NCI-H2081 treated with DMSO at 0.1 percent for 48 hours (cell line): ENCODE data around the gene KLHL25.
A peak's percentile ranks its signal among the peaks of the same experiment; 100 is the strongest.
"Not testable (repeated sequence)": the region's sequence is repeated elsewhere in the genome, so short reads cannot be mapped to it uniquely, and the experiment has no call there.

Source experiments
- DNase-seq: peaks from one replicate; lab custom pipeline; 2025; lab: John Stamatoyannopoulos, UW

Gene KLHL25

DNA sequence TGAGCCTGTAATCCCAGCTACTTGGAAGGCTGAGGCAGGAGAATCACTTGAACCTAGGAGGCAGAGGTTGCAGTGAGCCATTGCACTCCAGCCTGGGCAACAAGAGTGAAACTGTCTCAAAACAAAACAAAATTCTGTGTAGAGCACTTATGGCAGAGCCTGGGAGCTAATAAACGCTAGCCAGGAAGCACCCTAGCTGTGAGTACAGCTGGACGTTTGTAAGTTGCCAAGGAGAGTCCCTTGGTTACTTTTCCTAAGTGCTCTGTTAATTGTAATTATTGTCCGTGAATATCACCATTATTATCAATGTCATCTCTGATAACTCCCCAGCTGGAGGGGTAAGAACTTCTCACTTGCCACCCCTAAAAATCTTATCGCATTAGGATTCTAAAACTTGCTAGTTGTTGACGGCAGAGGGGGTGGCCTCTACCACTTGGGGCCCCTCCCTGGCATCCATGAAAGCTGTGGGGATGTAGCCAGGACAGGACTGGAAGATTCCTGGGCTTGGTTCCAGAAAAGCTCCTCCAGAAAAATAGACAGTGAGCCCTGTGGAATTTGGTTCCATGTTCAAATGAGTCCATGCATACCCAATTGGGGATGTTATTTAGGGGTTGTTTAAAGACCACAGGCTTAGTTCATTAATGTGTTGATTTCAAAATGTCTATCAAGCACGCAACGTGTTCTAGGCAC is 9.9 kb upstream of the KLHL25 start:
- DNase-seq = no peak

DNA sequence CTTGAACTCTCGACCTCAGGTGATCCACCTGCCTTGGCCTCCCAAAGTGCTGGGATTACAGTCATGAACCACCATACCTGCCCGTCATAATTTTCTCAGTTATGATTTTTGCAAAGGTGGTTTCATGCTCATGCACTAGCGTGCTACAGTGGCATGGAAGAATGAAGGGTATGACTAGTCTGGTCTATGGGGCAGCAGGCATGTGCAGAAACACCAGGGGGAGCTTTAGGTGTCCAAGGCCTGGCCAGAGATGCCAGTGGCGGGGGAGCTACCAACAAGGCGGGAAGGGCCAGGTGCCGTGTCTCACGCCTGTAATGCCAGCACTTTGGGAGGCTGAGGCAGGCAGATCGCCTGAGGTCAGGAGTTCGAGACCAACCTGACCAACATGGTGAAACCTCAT is 7.9 kb upstream of the KLHL25 start:
- DNase-seq = not testable (repeated sequence)

DNA sequence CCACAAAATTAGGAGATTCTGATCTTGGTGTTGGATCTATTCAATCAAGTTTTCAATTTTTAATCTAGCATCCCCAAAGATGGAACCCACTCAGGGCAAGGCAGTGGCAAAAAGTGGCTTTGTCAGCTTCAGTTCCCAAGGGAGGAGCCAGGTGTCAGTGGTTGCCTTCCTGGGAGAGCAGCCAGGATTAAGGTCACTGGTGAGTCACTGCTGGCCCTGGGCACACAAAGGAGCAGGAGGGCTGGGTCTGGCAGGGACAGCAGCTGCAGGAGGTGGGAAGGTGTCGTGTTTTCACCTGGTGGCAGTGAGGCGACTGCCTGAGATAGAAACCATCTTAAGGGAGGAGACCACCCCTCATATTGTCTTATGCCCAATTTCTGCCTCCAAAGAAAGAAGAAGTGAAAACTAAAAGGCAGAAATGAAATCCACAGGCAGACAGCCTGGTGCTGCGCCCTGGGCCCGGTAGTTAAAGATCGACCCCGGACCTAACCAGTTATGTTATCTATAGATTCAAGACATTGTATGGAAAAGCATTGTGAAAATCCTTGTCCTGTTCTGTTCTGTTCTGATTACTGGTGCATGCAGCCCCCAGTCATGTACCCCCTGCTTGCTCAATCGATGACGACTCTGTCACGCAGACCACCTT is 5.9 kb upstream of the KLHL25 start:
- peak; percentile 38 for DNase-seq

DNA sequence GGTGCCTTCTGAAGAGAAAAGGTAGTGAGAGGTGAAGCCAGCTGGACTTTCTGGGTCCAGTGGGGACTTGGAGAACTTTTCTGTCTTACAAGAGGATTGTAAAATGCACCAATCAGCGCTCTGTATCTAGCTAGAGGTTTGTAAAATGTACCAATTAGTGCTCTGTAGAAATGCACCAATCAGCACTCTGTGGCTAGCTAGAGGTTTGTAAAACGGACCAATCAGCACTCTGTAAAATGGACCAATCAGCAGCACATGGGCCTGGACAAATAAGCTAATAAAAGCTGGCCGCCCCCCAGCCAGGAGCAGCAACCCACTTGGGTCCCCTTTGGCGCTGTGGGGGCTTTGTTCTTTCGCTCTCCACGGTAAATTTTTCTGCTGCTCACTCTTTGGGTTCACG is 1.6 kb upstream of the KLHL25 start:
- not testable (repeated sequence) for DNase-seq

DNA sequence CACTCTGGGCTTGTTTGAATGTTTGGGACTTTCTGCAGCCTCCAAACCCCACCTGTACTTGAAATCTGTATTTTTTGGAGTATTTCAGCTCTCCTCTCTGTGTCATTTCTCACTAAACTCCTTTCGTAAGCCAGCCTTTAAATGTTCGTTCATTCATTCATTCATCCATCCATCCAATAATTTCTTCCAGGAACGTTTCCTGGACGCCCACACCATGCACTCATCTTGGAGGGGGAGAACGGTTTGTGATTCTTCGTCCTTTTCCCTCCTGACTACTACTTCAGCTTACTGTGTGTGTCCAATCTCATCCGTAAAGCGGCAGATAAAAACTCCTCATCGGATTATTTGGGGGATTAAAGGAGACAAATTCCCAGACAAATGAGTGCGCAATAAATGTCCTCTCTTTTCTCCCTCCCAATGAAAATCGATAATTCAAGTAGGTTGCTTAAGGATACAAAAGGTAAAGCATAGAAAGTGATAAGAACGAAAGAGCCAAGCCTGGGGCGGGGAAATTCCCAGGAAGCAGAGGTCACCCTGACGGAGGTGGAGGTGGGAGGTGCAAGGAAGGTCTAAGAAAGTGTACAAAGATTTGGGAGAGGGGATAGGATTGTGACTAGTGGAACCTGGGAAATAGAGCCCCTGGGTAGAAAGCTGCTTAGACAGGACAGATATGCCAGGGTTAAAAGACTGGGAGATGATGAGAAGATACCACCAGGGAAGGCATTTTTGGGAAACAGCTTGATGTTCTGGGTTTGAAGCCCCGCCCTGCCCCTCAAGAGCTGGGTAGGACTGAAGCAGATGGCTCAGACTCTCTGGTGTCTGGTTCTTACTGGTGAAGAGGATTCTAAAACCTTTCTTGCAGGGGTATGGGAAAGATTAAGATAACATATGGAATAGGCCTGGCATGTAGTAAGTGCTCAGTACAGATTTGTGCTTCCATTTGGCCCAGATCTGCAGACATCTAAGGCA is 896 bp upstream of the KLHL25 start:
- no peak for DNase-seq

DNA sequence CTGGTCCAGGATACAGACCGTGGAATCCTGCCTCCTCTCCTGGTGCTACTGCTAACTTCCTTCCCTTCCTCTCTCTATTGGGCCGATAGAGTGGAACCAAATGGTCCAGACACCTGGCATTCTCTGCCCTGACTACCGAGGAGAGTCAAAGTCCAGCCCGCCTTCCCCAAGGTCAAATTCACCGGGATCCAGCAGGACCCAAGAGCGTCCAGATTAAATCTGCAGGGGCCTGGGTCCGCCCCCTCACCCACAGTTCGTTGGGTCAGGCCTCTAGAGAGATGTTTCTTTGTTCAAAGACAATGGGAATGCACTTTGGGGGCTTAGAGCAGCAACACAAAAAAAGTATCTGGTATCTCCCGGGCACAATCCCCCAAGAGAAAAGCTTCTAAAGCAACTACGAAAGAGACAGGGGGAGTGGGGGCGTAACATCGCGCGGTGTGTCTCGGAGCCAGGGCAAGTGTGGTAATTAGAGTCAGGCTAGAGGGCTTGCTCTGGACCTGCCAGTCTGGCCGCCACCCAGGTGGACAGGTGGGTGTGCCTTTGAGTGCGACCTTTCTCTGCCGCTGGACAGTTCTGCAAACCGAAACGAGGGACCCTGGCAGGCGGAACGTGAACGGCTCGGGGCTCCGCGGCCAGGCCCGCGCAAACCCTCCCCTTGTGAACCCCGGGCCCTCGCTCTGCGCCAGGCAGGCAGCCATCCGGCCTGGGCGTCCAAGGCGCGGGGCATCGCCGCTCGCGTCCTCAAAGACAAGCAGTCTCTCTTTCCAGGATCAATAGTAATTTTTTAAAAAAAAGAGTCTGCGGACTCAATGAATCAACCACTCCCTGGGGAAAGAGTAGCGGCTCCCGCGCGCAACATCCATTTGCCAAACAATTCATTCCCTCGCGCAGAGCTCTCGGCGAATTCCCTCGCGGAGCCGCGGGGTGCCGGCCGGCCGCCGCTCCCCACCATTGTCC is 806 bp downstream of the KLHL25 start:
- DNase-seq = no peak

DNA sequence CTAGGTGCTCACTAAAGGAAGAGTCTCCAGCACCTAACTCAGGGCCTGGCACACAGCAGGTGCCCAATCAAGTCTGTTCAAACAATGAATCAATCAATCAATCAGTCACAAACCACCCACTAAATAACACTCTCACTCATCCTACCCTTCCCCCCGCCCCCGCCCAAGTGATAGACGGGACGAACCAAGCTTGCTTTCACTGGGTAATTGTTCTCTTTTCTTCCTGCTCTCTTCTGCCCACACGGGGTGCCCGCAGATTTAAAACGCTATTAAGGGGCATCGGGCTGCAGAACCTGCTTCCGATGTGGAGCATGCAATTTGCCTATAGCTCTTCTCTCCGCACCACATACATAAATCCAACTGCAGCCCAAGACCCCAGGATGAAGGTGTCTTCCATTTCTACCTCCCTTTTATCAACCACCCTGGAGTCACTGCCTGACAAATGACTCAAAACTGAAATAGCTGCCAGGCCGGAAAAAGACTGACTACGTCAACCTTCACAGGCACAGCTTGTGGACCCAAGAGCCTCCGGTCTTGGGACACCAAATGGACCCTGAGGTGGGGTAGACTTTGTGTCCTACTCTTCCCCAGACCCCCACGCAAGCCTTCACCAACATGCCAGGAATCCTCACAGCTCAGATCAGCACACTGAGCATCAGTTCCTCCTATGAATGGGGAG is 1.7 kb downstream of the KLHL25 start:
- no peak for DNase-seq

DNA sequence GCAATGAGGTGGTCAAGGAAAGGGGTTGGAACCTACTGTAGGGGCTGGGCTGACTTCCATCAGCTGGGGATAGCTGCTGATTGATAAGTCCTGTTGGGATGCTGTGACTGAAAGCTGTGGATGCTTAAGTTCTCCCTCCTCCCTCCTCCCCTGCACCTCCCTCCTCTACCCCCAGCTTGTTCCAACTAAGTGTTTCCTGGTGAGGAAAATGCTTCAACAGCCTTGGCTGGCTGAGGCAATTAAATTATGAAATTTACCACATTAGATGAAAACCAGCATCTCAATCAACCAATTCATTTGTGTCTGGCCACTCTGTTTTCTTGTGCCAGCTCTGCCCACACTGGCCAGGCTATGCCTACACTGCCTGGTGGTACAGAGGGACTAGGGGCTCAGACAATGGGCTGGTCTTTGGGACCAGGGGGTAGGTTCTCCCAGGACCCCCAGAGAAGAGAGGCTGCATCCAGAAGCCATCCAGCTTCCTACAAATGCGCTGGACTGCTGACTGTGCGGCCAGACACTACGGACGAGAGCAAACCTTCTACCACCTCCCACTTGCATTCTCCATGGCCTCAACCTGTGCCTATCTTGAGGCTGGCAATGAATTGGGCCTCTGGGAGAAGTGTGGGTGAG is 2.5 kb downstream of the KLHL25 start:
- no peak for DNase-seq

DNA sequence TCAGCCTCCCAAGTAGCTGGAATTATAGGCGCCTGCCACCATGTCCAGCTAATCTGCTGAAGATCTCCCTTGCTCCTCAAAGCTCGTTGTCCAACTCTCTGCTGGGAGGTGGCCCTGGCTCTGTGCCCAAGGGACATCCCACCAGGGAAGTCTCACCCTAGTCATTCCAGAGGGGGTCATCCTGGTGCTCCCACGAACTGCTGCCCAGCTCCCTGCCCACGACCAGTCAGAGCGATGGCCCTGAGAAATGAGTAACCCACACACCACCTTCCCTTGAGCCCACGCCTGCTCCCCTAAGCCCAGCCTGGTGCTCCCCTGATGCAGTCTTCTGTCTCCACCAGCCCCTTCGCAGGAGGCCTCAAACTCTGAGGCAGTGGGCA is 5.2 kb downstream of the KLHL25 start:
- no peak for DNase-seq

DNA sequence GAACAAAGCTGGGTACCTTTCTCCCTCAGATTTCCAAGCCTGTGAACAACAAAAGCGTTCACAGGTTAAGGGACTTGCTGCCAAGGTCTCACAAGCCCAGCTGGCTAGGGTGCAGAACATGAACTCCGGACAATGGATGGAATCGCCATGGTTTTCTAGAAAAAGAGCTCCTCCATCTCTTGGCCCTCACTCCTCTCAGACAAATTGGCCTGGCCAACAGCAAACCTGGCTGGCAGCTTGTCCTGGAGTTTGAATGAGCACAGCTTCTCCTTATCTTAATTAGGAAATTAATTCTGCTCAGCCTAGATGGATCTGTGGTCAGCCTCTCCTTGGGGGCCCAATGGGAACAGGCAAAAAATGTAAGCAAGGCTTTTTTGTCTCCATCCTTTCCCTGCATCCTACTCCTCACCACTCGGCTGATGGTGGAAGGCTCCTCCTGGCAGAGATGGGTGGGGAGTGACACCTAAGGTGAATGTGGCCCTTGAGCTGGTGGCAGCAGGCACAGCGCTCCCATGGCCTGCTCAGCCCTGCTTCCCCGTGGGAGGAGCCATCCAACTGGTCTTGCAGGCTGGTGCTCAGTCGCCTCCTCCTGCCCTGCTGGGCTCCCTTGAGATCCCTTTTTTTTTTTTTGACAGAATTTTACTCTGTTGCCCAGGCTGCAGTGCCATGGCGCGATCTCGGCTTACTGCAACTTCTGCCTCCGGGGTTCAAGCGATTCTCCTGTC is 5.8 kb downstream of the KLHL25 start:
- DNase-seq = no peak

DNA sequence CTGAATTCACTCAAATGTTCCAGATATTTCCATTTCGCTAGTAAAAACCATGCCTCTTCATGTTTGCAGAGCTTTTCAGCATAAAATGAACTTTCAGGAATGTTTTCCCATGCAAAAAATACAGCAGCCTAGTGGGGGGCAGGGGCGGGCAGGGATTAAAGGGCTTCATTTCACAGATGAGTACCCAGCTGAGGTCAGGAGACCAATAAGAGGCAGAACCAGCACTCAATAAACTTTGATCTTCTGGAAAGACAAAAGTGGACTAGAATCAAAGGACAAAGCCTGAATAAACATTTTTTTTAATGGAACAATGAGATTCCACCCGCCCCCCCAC is 8.0 kb downstream of the KLHL25 start:
- DNase-seq = no peak

DNA sequence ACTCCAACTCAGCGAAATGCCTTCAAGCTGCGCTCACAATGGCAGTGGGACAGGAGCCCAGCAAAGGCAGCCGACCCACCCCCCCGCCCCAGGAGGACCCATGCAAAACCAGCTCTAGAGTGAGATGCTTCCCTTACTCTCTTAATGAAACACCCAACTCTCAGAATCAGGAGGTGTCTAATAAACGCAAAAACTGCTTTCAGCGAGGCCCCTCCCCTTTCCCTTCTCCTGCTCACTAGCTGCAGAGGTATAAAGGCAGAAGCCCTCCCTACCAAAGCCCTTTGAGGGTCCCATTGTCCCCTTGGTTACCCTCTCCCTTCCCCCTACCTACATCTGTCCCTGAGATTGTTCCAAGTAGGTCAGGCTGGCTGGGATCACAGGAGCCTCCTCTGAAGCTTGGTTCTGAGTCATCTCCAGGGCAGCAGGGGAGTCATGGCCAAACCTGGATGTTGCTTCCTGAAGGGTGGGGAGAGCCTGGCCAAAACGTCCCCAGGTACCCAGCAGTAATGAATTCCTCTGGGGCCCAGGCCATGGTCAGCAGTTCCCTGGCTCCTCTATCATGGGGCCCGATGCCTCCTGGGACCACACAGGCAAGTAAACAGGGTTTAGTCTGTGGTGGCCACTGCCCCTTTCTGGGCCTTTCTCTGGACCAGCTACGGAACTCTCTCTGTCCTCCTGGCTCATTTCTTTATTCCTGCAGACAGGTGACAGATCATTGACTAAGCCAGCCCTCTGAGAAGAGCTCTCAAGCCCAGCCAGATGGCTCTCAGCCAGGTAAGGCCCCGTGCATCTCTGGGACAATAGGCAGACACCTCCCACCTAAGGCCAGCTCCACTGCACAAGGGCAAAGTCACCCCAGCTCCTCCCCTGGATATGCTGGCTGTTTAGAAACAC is 8.6 kb downstream of the KLHL25 start:
- peak; percentile 36 for DNase-seq

DNA sequence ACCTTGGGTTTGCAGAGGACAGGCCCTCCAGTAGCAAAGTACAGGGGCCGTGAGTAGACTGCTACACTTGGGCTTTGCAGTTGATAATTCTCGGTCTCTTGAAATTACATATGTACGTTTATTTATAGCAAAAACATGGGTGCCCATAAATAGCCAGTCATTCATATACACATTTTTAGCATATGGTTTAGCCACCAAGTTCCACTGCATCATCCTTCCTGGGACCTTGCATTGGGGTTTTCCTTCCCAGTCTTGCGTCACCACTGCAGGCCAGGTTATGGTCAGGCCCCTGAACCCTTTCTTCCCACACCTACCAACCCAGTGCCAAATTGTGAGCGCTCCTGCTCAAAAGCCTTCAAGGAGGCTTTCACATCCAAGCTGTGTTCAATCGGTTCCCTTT is 12.7 kb downstream of the KLHL25 start:
- DNase-seq = no peak

DNA sequence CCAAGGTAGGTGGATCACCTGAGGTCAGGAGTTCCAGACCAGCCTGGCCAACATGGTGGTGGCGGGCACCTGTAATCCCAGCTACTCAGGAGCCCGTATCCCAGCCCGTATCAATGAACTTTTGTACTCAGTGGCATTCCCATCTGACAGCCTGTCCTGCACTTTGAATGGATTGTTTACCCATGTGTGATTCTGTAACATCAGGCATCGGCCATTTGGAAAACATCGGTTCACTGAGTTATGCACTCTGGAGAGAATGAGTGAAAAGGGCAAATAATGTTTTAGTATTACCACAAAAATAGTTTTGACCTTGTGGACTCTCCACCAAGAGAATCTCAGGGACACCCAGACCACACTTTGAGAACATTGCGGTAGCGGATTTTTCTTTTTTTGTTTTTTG is 13.6 kb downstream of the KLHL25 start:
- no peak for DNase-seq

DNA sequence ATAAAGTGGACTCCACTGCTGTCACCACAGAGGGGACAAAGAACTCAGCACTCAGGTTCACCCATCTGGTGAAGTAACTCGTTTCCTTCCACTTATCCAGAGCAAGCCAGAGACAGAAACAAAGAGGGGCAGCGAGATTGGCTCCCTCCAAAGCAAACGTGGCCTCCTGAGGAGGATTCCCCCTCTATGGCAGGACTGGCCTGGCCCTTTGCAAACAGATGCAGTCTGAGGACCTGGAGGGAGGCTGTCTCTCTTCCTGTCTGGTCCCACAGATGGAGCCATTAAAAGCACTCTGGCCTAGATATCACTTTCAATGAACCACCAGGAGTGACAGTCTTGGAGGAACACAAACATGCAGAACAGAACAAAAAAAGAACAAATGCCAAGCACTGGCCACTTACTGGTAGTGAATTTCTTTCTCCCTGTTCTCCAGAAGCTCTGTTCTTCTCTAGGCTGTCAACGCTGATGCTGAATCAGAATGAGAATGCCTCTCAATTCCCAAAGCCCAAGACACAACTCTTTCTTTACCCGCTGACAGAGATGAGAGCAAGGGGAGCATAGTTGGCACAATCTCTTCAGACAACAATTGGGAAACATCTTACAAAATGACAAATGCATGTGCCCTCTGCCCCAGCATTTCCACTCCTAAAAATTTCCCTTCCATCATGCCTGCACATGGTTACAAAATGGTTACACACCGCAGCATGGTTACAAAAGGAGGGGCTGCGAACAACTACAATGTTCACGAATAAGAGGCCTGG is 14.3 kb downstream of the KLHL25 start:
- DNase-seq = no peak

DNA sequence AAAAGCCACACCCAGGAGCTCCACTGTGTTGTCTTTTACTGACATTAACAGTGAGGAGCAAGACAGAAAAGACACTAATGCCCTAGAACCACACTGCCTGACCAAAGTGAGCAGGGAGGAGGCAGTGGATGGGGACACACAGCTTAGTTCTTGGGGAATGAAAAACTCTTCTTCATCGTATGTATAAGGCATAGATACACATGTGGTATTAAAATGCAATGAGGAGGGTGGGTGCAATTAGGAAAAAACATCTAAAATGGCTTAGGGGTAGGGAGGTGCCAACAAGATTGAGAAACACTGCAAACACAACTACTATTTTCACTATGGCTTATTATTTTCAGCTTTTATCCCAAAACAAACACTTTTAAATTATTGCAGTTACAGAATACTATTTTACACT is 15.5 kb downstream of the KLHL25 start:
- DNase-seq = no peak

DNA sequence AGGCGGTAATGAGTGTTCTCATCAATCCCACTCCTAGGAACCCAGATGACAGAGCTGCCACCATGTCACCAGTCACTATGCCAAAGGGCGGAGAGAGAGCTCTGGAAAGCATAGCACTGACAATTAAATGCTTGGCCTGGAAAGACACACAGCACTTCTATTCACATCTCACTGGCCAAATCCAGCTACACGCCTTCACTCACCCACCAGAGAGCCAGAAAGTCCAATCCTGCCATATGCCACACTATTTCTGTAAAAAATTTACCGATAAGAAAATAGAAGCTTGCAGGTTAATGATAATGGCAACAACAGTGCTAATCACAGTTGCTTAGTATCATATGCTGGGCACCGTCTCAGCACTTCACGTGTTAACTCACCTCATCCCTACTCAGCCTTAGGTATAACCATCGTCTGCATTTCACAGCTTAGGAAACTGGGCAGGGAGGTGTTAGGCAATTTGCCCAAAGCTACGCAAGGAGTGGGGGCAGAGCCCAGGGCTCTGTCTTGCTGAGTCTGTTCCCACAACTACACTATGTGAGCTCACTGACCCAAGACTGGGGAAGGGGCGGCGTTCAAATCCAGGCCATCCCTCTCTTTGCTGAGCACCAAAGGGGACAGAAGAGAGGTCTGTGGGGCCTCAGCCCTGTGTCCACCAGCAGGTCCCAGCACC is 16.5 kb downstream of the KLHL25 start:
- DNase-seq = no peak
